Umbilical cord (tissue), 2 donors: Measurements from ENCODE around the gene GPR176. TPM values are rescaled to one million over a fixed set of nuclear protein-coding genes. Genes with fewer than 3 reads are reported as not detected.
"Not testable (repeated sequence)": the region's sequence is repeated elsewhere in the genome, so short reads cannot be mapped to it uniquely, and the experiment has no call there.

Source experiments
- DNase-seq: peaks from one replicate; pipeline ENCODE4 v3.0.0-alpha.2; 2015; ENCODE audit warnings: low spot score
- total RNA-seq: library from RNA; depleted of rRNA; stranded (reverse); fragments of >200 nt; gene quantifications from one replicate; pipeline ENCODE4 v1.2.3, GENCODE V29; 2014; ENCODE audit warnings: low replicate concordance; ENCODE audit not compliant: insufficient read depth

The GPR176 gene
- total RNA-seq, 1 donor from 2014 or later = 32.3 TPM

DNA sequence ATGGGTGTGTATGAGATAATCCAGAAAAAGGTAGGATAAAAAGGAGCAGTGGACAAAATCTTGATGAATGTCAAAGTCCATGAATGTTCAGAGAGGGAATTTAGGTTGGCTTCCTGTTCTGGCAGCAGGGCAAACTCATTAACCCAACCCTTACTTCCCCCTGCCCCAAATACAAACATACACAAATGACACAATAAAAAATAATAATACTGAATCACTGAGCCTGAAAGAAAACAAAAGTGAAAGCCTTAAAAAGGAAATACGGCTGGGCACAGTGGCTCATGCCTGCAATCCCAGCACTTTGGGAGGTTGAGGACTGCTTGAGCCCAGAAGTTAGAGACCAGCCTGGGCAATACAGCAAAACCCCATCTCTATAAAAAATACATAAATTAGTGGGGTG is 62.9 kb downstream of the GPR176 start:
- DNase-seq = no peak

DNA sequence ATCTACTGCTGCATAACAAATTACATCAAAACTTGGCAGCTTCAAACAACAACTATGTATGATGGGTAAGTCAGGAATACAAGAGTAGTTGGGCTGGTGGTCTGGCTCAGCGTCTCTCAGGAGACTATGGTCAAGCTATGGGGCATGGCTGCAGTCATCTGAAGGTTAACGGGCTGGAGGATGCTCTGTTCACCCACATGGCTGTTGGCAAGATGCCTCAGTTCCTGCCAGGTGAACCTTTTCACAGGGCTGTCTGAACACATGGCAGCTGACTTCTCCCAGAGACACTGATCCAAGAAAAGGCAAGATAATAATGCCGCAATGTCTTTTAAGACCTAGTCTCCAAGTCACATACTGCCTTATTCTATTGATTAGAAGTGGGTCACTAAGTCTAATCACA is 63.7 kb downstream of the GPR176 start:
- no peak for DNase-seq

DNA sequence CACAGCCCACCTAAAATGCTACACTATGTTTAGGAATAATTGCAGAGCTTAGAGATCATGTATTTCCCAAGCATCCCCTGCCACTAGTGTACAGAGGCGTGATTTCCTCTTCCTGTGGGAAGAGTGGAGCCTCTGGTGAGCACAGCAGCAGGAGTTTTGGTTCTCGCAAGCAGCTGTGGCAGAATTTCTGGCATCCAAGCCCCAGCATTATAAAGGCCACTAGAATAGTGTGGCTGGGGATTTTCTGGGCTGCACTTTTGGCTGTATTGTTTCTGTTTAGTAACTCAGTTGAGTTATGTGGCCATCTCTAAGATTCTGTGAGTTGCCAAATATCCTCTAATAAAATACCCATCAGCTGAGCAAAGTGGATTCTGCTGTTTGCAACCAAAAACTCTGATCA is 64.7 kb downstream of the GPR176 start:
- no peak for DNase-seq

DNA sequence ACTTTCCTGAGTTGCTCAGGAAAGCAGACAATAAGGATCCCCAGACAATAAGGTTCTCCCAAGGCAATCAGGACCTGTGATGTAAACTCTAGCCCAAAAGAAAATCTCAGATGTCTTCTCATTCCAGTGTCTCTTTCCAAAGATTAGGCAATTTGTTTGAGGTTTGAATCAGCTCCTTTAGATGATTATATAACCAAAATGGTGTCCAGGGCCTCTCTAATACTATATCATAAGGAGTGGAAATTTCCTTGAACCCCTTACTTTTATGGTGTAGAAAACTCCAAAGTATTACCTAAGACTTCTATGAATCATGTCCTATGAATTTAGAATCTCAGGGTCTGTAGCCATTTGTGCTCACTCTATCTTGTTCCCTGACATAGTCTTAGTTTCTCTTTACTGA is 65.9 kb downstream of the GPR176 start:
- DNase-seq = no peak

DNA sequence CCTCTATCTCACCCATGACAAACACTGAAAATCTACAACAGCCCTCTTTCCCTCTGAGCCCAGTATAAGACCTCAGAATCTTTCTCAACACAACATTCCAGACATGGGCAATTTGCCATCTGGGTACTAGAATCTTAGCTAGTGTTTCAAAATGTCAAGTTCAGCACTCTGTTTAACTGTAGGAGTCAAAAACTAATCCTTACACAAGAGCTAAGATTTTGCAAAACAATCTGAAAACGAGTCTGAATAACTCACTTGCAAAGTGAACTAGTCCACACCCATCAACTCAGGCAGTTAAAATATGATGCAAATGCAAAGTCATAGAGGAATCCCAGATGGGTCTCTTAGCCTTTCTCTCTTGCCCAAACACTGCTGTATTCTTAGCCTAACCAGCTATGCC is 67.8 kb downstream of the GPR176 start:
- DNase-seq = peak; percentile 13

DNA sequence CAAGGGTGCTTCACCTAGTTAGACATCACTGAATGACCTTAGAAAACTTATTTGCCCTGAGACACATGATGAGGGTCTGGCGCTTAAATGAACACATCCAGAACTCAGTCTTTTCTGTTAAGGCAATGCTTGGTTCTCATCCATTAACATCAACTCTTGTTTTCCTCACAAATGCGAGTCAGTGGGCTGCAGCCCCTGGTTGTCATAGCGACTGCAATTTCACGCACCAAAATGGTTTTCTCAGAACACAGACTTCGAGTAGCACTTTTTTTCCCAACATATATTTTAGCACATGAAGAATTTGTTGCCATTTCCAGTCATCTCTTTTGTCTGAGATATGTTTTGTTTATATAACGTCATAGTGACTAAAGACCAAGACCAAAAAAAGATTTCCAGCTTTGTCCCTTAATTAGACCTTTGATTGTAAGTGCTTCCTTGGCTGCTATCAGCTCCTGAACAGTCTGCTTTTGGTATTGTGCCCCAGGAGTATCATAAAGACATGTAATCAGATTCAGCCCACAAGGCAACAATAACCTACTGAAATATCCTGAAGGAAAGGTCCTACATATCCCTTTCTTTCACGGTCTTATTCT is 68.5 kb downstream of the GPR176 start:
- DNase-seq = peak; percentile 30

DNA sequence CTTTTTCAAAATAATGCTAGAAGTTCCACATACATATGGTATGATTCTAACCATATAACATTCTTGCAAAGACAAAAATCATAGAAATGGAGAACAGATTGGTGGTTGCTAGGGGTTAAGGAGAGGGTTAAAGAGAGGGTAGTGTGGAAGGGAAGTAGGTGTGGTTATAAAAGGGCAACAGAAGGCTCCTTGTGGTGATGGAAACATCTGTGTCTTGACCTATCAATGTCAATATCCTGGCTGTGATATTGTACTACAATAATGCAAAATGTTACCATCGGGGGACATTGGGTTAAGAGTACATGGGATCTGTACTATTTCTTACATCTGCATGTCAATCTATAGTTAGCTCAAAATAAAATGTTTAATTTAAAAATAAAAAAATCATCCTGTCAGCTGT is 69.6 kb downstream of the GPR176 start:
- no peak for DNase-seq

DNA sequence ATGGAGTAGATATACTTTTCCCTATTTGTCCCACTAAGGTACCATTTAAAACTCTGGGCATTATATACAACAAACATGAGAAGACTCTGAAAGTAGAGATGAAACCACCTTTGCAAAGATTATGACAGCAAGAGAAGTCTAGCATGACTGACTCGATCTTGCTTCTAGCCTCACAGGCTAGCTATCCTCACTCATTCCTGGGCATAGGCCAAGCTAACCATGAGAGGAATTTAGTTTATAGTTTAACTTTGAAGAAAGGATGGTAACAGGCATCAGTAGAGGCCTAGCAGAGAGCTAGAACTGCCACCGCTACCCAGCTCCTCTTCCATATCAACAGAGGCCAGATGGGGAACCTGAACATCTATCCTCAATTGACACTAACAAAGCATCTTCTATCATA is 74.0 kb downstream of the GPR176 start:
- no peak for DNase-seq

DNA sequence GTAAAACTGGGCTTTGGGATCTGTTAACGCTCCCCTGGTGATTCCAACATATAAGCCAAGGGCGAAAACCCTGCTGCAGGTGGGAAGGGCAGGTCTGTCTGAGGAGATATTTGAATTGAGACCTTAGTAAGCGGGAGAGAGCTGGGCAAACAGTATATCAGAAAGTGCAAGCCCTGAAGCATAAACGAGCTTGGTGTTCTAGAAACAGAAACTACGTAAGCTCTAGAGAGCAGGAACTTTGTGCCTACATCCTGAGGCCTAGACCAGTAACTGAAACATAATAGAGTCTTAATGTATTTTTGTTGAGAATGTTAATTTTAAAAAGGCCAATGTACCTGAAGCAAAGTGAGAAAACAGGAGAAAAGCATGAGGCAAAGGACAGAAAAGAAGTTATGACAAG is 74.5 kb downstream of the GPR176 start:
- no peak for DNase-seq

DNA sequence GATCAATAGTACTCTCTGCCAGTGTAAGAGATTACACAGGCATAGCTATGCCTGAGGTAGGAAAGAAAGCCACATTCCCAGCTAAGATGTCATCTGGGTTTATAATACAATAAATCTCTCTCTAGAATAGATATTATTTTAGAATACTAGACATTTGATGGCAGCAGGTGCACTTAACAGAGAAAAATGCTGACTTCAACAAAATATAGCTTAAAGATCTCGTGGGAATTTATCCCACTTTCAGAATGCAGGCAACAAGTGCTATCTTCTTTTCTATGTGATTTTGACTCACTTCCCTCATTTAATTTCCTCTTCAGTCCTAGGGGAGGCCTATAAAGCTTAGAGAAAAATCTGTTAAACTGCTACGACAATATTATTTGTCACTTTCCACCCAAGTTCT is 76.5 kb downstream of the GPR176 start:
- no peak for DNase-seq

DNA sequence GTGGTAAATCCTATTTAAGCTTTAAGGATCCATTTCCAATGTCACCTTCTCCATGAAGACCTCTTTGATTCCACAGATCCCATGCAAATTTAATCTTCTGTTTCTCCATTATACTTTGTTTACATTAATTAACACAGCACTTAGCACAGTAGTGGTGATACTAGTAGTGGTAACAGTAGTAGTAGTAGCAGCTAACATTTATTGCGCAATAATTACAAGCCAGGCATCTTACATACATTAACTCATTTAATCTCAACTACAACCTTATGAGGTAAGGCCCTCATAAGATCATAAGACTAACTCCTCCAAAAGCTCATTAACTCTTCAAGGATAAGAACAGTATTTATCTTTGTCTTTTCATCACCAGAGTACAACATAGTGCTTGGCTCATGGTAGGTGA is 82.6 kb downstream of the GPR176 start:
- DNase-seq = no peak

DNA sequence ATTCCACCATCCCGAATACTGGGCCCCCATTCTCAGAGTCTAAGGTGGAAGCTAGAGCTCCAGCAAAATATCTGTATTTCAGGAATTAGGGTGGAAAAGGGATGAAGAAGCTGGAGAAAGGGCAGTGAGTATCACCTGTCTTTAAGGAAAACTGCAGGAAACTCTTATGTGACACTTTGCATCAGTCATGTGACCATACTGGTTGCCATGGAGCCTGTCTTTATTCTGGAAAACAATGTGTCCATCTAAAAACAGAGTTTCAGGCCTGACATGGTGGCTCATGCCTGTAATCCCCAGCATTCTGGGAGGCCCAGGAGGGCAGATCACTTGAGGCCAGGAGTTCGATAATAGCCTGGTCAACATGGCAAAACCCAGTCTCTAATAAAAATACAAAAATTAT is 84.5 kb downstream of the GPR176 start:
- DNase-seq = no peak

DNA sequence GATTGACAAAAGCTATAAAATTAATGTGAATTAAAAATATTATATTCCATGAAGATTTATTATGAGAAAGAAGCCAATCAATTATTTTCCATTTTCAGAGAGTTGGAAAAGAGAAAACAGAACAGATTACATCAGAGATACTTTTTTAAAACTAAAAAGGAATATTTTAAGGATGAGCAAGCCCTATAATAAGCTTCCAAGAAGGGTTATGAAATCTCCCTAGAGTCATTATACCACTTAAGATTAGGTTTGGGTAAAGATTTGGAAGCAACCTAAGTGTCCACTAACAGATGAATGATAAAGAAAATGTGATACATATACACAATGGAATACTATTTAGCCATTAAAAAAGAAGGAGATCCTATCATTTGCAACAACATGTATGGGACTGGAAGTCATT is 85.8 kb downstream of the GPR176 start:
- peak; percentile 19 for DNase-seq

DNA sequence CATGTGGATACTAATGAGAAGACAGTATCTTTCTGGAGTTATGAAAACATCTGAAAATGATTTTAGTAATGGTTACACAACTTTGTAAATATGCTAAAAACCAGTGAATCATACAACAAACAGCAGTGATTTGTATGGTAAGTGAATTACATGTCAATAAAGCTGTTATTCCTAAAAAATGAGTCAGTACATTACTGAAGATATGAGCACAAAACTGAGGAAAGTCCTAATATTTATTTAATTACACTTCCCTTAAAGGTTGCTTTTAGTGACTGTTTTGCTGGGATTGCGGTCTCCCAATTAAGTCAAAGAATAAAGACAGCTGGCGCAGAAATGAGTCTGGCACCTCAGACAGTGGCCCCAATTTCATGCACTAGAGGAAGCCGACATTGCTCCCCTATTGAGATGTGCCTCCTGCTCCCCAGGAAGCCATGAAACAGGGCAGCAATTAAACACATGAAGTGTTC is 86.5 kb downstream of the GPR176 start:
- no peak for DNase-seq

DNA sequence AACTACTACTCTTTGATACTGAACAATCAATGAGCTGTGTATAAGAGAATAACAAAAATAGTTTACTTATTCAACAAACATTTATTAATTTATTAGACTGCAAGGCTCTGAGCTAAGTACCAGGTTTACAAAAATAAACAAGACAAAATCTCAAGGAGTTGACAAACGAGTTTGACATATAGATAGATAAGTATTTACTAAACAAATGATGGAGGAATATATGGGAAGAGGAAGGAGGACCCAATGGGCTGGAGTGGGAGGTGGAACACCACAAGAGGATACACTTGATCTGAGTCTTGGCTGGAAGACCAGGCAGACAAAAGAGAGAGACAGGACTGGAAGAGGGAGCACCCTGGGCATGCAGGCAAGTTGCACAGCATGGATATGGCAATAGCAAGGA is 89.9 kb downstream of the GPR176 start:
- DNase-seq = no peak

DNA sequence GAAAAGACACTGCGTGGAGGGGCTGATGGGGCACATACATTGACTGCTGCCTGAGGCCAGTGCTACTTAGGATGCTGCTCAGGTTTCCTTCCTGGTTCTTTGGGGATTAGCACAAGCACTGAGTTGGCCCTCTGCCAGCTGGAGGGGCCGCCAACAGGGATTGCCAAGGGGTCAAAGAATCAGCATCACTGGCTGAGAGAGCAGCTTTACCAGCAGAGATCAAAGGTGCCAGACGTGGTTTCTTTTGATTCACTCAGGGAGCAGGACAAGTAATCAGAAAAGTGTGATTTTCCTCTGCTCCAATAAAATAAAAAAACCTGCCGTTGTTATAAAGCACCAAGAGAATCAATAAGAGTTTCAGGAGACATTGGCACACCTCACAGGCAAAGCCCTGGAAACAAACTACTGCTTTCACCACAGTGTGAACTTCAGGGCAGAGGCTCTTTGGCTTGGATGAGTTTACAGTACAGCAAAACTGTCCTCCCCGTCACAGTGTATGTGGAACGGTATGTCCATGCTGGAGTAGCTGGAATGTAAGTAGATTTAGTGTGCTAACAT is 91.6 kb downstream of the GPR176 start:
- DNase-seq = peak; percentile 42

DNA sequence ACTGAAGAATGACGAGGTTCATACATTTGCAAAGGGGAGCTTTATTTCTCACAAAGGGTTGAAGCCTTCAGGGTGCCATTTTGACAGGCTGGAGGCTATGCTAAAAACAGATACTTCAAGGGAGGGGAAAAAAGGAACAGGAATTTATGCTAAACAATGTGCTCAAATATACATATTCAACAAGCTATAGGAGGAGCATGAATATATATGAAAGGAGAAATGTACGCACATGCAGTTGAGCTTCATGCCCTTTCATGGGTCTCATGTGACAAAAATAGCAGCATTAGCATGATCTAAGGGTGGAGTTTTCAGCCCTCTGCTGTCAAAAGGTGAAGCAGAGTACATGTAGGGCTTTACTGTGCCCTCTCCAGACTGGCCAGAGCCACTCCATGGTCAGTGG is 93.1 kb downstream of the GPR176 start:
- no peak for DNase-seq

DNA sequence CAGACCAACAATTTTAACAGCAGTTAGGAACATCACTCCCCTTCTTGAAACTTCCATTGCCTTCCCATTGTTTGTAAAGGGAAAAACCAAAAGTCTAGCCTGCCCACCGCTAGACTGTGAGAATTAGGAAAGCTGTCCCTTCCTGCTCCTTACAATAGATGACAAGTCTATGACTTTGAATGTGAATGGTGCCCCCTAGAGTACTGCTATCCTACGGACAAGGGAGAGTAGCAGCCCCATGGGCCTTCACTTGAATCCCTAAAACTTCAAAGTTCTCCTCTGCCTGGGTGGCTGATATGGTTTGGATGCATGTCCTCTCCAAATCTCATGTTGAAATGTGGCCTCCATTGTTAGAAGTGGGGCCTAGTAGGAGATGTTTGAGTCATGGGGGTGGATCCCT is 96.4 kb downstream of the GPR176 start:
- DNase-seq = no peak

DNA sequence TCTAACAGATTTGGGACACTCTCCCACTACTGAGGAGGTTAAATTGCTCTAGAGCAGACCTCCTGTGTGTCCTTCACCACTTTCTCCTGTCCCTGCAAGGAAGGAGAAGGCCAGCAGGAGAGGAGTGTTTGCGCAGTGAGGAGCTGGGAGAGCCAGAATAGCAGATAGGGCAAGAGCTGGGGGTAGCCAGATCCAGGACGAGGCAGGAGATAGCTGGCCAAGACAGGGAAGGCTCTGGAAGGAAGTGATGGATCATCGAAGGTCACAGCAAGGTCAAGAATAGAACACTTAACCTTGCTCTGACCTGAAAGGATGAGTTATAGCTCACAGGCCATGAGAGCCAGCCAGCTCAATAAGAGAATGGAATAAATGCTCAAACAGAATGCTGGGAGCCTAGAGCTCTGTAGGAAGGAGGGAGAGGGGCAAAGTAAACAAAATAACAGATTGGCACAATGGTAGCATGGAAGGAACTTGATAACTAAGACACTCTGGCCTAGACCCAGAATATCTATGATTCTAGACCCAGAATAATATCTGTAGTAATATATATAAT is 99.9 kb downstream of the GPR176 start:
- DNase-seq = no peak

DNA sequence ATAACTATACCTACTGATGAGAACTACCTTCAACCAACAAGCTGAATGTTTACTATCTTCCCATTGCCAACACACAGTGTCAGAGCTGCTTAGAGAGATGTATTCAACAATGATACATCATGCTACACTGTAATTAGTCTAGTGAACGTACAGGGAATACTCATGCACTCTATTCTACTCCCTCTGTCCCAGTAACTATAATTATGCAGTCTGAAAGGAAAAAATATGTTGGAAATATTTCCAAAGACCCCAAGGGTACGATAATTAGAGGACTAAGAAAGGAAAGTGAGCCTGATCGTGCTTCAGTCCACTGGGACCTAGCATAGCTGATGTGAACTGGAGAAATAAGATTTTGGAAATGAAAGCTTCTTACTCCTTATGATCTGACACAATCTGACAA is 100.5 kb downstream of the GPR176 start:
- no peak for DNase-seq

DNA sequence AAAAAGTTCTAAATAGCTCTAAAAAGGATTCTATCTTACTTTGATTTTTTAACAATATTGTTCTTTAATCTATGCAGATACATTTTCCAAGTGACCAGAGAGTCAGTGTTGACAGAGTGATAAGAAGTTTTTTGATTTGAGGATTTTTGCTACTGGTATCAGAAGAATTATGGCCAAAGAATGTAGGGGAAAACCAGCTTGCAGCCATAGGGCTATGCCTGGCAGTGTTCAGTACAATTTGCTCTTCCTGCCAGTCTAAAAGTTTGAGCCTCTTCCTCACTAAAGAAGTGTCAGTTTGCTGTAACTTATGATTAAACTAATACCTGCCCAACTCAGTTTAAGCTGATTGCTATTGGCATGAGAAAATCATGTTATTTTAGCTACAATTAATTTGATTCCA is 102.2 kb downstream of the GPR176 start:
- DNase-seq = no peak

DNA sequence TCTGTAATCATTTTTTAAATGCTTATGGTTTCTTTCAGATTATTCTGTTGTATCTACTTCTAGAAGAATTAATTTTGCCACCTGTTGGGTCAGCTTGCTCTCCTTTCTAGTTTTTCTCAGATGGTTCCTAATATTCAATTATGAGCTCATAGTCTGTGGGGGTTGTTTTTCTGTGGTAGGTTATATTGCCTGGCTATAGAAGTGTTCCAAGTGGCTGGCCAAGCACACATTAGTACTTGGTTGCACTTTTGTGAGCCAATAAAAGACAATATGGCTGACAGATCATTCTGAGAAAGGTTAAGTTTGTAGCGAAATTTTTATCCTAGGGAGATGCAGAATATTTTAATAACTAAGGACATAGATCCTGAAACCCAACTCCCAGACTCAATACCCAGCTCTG is 105.6 kb downstream of the GPR176 start:
- no peak for DNase-seq

DNA sequence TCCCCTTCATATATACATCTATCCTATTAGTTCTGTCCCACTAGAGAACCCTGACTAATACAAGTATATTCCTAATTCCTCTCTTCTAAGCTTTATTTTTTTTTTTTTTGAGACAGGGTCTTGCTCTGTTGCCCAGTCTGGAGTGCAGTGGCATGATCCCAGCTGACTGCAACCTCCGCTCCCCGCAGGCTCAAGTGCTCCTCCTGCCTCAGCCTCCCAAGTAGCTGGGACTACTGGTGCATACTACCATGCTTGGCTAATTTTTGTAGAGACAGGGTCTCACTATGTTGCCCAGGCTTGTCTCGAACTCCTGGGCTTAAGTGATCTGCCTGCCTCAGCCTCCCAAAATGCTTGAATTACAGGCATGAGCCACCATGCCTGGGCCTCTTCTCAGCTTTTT is 107.4 kb downstream of the GPR176 start:
- not testable (repeated sequence) for DNase-seq

DNA sequence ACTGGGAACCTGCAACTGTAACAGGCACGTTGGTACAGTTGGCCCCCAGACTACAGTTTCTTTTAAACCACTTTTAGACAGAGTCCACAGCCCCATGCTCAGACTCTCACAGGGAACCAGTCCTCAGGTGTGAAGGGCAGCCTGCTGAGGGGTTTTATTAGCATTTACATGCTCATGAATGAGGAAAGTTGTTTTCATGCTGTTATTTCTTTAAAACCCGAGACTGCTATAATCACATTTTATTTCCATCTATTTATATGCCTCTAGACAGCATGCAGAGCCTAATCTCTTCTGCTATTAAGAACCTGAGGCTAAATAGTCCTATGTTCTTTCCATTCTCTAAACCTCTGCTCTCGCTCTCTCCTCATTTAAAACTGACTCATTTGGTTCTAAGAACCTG is 111.2 kb downstream of the GPR176 start:
- no peak for DNase-seq
